ENCODE measurements around the gene ACLY. TPM values are rescaled to one million over a fixed set of nuclear protein-coding genes. Genes with fewer than 3 reads are reported as not detected.
A peak's percentile ranks its signal among the peaks of the same experiment; 100 is the strongest.

ACLY gene
- total RNA-seq, 1 experiment from 2014 or later: 184 TPM

DNA sequence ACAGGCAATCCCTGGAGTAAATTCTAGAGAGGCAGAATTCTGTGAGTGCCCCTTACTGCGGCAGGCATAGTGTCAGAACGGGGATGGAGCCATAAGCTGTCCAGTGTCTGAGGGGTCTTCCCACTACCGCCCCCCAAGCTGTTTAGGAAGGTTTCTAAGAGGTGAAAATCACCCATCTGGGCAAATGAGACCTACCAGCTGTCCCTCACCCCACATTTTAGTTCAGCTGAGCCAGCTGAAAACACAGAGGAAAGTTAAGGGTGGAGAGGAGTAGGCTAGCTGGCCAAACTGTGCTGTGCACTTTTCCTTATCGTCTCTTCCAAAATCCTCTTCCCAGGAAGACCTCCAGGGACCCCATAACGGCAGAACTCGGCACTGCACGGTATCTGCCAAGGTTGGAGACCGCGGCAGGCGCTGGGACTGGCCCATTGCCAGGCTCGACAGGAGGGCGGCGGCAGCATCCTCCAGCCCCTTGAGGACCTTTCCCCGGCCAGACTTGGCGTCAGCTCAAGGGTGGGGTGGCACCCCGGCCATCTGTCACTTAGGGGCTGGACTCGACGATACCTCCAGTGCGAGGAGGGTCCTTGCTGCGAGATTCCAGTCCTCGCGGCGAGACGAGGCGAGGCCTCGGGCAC lies 955 bp downstream of the ACLY start:
- Histone ChIP-seq H3K27ac (no peak overlapping the region), H3K36me3 (ENCODE audit: low read depth) (no peaks in the 10 kb centered on the region), H3K9me2 (ENCODE audit: insufficient read depth) (no peaks in the 10 kb centered on the region), H3K9me3 (ENCODE audit: insufficient read depth, low read depth) (no peaks in the 10 kb centered on the region), H3F3A (ENCODE audit: insufficient read depth, low read depth) (peaks cover 17% of the 10 kb centered on the region), H3K27me3 (ENCODE audit: insufficient read depth, low read depth) (no peaks in the 10 kb centered on the region), H3K79me2 (ENCODE audit: low read depth) (peaks cover 59% of the 10 kb centered on the region), H3K4me3 (peak overlapping the region; percentile 98), H3K4me2 (peak overlapping the region; percentile 98), H2AFZ (peak overlapping the region; percentile 87), H3K4me1 (replicated peaks; ENCODE audit: insufficient read depth) (peaks cover 38% of the 10 kb centered on the region), H4K20me1 (ENCODE audit: insufficient read depth) (peaks cover 37% of the 10 kb centered on the region)
- TF ChIP-seq EZH2 (IDR thresholded peaks at IDR 0.05; ENCODE audit: low read depth): no peak
- TF ChIP-seq, protein P1, sequence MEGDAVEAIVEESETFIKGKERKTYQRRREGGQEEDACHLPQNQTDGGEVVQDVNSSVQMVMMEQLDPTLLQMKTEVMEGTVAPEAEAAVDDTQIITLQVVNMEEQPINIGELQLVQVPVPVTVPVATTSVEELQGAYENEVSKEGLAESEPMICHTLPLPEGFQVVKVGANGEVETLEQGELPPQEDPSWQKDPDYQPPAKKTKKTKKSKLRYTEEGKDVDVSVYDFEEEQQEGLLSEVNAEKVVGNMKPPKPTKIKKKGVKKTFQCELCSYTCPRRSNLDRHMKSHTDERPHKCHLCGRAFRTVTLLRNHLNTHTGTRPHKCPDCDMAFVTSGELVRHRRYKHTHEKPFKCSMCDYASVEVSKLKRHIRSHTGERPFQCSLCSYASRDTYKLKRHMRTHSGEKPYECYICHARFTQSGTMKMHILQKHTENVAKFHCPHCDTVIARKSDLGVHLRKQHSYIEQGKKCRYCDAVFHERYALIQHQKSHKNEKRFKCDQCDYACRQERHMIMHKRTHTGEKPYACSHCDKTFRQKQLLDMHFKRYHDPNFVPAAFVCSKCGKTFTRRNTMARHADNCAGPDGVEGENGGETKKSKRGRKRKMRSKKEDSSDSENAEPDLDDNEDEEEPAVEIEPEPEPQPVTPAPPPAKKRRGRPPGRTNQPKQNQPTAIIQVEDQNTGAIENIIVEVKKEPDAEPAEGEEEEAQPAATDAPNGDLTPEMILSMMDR (conservative IDR thresholded peaks at IDR 0.05): no peak
- ChIA-PET CTCF (no interaction called here), POLR2A (ENCODE audit: unreplicated experiment) (no interaction called here)
- intact Hi-C loops (cut with micrococcal nuclease; ENCODE audit: unreplicated experiment): no loop called here
- peak in 1 of 2 experiments; percentile 33 for DNase-seq
- TSS peak; percentile 39 for BruUV-seq (replicated peaks)

DNA sequence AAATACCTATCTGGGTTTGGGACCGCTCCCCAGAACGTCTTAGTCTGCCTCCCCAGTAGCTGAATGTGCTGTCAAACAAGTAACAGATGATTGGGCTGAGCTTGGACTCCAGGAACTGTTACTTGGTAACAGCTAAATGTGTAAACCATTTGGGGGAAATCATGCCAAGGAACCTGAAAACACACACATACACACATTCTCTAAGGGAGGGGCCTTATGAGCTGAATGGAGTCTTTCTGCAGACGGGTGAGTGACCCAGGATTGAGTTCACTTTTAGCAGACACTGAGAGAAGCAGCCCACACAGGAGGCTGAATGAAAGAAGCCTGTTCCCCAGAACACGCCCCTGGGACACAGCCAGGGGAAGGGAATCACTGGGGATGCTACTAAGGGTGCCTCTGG lies 1.6 kb downstream of the ACLY start:
- Histone ChIP-seq H3K79me2 (ENCODE audit: low read depth) (peaks cover 65% of the 10 kb centered on the region), H2AFZ (no peak overlapping the region), H3K4me2 (peak overlapping the region; percentile 98), H3K27ac (no peak overlapping the region), H3K4me3 (peak overlapping the region; percentile 98), H3K36me3 (ENCODE audit: low read depth) (no peaks in the 10 kb centered on the region), H3K4me1 (replicated peaks; ENCODE audit: insufficient read depth) (peaks cover 38% of the 10 kb centered on the region), H3K9me3 (ENCODE audit: insufficient read depth, low read depth) (no peaks in the 10 kb centered on the region), H3K27me3 (ENCODE audit: insufficient read depth, low read depth) (no peaks in the 10 kb centered on the region), H3F3A (ENCODE audit: insufficient read depth, low read depth) (peaks cover 17% of the 10 kb centered on the region), H4K20me1 (ENCODE audit: insufficient read depth) (peaks cover 43% of the 10 kb centered on the region), H3K9me2 (ENCODE audit: insufficient read depth) (no peaks in the 10 kb centered on the region)
- DNase-seq: no peak
- CTCF ChIA-PET: no interaction called here
- intact Hi-C loops (cut with micrococcal nuclease; ENCODE audit: unreplicated experiment): no loop called here
- TF ChIP-seq, protein P1 (conservative IDR thresholded peaks at IDR 0.05): no peak
- no peak for TF ChIP-seq EZH2 (IDR thresholded peaks at IDR 0.05; ENCODE audit: low read depth)
- no TSS peak for BruUV-seq (replicated peaks)
- POLR2A ChIA-PET (ENCODE audit: unreplicated experiment): no interaction called here

DNA sequence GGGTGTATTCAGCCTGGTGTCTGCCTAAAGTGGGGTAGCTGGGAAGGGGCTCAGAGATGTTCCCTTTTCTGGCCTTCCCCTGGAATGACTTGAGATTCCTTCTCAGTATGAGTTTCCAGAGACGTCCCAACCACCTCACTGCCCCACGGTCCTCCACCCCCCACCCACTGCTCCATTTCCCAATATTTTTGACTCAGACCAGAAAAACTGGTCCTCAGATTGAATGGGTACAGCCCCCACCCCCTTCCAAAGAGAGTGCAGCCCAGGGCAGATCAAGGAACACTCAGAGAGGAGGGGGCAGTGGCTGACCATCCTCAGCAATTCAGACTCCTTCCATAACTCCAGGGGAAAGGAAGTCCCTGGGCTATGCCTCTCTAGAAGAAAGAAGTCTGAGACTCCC lies 3.2 kb downstream of the ACLY start:
- no peak overlapping the region for H3K4me3 ChIP-seq
- POLR2A ChIA-PET (ENCODE audit: unreplicated experiment): no interaction called here

More for the DNA sequence above, 3.2 kb downstream of the ACLY start:
- DNase-seq: no peak
- H3K9me2 ChIP-seq (ENCODE audit: insufficient read depth): no peaks in the 10 kb centered on the region
- H3K4me2 ChIP-seq: peak overlapping the region; percentile 51
- H3K27me3 ChIP-seq (ENCODE audit: insufficient read depth, low read depth): no peaks in the 10 kb centered on the region
- intact Hi-C loops (cut with micrococcal nuclease; ENCODE audit: unreplicated experiment): no loop called here
- peaks cover 32% of the 10 kb centered on the region for H3K4me1 ChIP-seq (replicated peaks; ENCODE audit: insufficient read depth)
- no peaks in the 10 kb centered on the region for H3K9me3 ChIP-seq (ENCODE audit: insufficient read depth, low read depth)
- peaks cover 14% of the 10 kb centered on the region for H3F3A ChIP-seq (ENCODE audit: insufficient read depth, low read depth)
- CTCF ChIA-PET: interaction anchor here (0.6 kb wide), 1 partner anchor 40 kb away, joined by 9 read pairs; no protein-coding TSS in a partner anchor
- no peak for TF ChIP-seq EZH2 (IDR thresholded peaks at IDR 0.05; ENCODE audit: low read depth)
- TF ChIP-seq, protein P1 (conservative IDR thresholded peaks at IDR 0.05): no peak
- peaks cover 9% of the 10 kb centered on the region for H3K36me3 ChIP-seq (ENCODE audit: low read depth)
- peaks cover 66% of the 10 kb centered on the region for H3K79me2 ChIP-seq (ENCODE audit: low read depth)
- H4K20me1 ChIP-seq (ENCODE audit: insufficient read depth): peaks cover 45% of the 10 kb centered on the region
- no TSS peak for BruUV-seq (replicated peaks)
- no peak overlapping the region for H2AFZ ChIP-seq
- H3K27ac ChIP-seq: no peak overlapping the region

All from PC-9 (cell line).